Lower leg skin (tissue), 4 donors: ENCODE results near the gene GON7. TPM values are rescaled to one million over a fixed set of nuclear protein-coding genes. Genes with fewer than 3 reads are reported as not detected.
"Not testable (repeated sequence)": the region's sequence is repeated elsewhere in the genome, so short reads cannot be mapped to it uniquely, and the experiment has no call there.

ENCODE experiments used
- DNase-seq, 2 donors: peaks; one replicate each; pipeline ENCODE4 v3.0.0-alpha.2; 2019; ENCODE audit warnings: low spot score in 2 of 2
- H3K4me3 ChIP-seq: fragments of 200-600 bp; sonication (generic); 2 replicates; pipeline ENCODE4 v1.5.1; 2017; ENCODE audit warnings: mild to moderate bottlenecking, low read depth; ENCODE audit not compliant: poor library complexity, severe bottlenecking
- CTCF ChIP-seq, 3 donors: fragments of 450-650 bp; IDR thresholded peaks; one replicate each; pipeline ENCODE4 v1.5.1; 2016; ENCODE audit warnings: antibody characterized with exemption in 3 of 3, mild to moderate bottlenecking in 3 of 3, moderate library complexity in 2 of 3
- POLR2A ChIP-seq, 2 donors: fragments of 450-650 bp; IDR thresholded peaks; one replicate each; pipeline ENCODE4 v1.6.1; 2016 to 2017; ENCODE audit warnings: antibody characterized with exemption in 2 of 2, mild to moderate bottlenecking in 1 of 2, moderate library complexity in 1 of 2
- WGBS, 2 donors: methylation state at CpG; one replicate each; pipeline ENCODE4 v1.1.5; 2018; 5-methylcytosine and 5-hydroxymethylcytosine counted together
- intact Hi-C: fragments of 100-400 bp; cut with DNase I; formaldehyde crosslinking; loops from one replicate; pipeline ENCODE4 v1.15.0; 2023; ENCODE audit warnings: low total_unique reads
- total RNA-seq, 4 donors: library from RNA; depleted of rRNA; stranded (reverse); fragments of >200 nt; gene quantifications; one replicate each; pipeline ENCODE4 v1.1.0, GENCODE V29; 2016

Gene GON7
- total RNA-seq, 4 donors from 2014 or later: 4.0 to 8.4 (median 6.1) TPM

- 77 to 84% methylated on average over 6 of the region's 6 CpGs for WGBS, 2 donors
- H3K4me3 ChIP-seq: no peak overlapping the region
- TF ChIP-seq CTCF (IDR thresholded peaks at IDR 0.05) (no peak), POLR2A (IDR thresholded peaks at IDR 0.05) (no peak)
- intact Hi-C loops: no loop called here
- DNase-seq: peak in 1 of 2 donors; percentile 70
Observed at GRCh38 chr14:93175492-93175891, 31.4 kb downstream of the GON7 start.

GRCh38 chr14:93174731-93175130 lies 32.1 kb downstream of the GON7 start:
- intact Hi-C loops, H3K4me3 ChIP-seq: not testable (repeated sequence)
- DNase-seq: peak in 1 of 2 donors; percentile 60
- 65 to 67% methylated on average over 5 of the region's 5 CpGs for WGBS, 2 donors

GRCh38 chr14:93173943-93174395 lies 32.9 kb downstream of the GON7 start:
- 23 to 34% methylated on average over 10 of the region's 10 CpGs for WGBS, 2 donors
- H3K4me3 ChIP-seq: no peak overlapping the region
- TF ChIP-seq POLR2A (IDR thresholded peaks at IDR 0.05) (no peak), CTCF (IDR thresholded peaks at IDR 0.05) (no peak)
- intact Hi-C loops: no loop called here
- peak in 1 of 2 donors; percentile 83 for DNase-seq

- TF ChIP-seq POLR2A (IDR thresholded peaks at IDR 0.05) (no peak), CTCF (IDR thresholded peaks at IDR 0.05) (no peak)
- intact Hi-C loops: no loop called here
- WGBS, 2 donors: 86 to 89% methylated on average over 4 of the region's 4 CpGs
- no peak for DNase-seq
- H3K4me3 ChIP-seq: no peak overlapping the region
Observed at GRCh38 chr14:93171376-93171775, 35.5 kb downstream of the GON7 start.

- intact Hi-C loops, H3K4me3 ChIP-seq, DNase-seq: not testable (repeated sequence)
- 95 to 98% methylated on average over 13 to 15 of the region's 20 CpGs for WGBS, 2 donors
Observed at GRCh38 chr14:93170141-93170540, 36.7 kb downstream of the GON7 start.

- H3K4me3 ChIP-seq, intact Hi-C loops, DNase-seq: not testable (repeated sequence)
- 81 to 83% methylated on average over 6 of the region's 6 CpGs for WGBS, 2 donors
Observed at GRCh38 chr14:93169619-93170018, 37.2 kb downstream of the GON7 start.

- H3K4me3 ChIP-seq, DNase-seq, intact Hi-C loops: not testable (repeated sequence)
- 85 to 90% methylated on average over 9 of the region's 9 CpGs for WGBS, 2 donors
Observed at GRCh38 chr14:93168610-93169009, 38.3 kb downstream of the GON7 start.

- H3K4me3 ChIP-seq, DNase-seq, intact Hi-C loops: not testable (repeated sequence)
- 82 to 85% methylated on average over 26 of the region's 26 CpGs for WGBS, 2 donors
Observed at GRCh38 chr14:93165271-93166265, 41.3 kb downstream of the GON7 start.
